Mucosa of descending colon (tissue), 3 donors: Measurements from ENCODE around the gene NIPAL1. TPM values are rescaled to one million over a fixed set of nuclear protein-coding genes. Genes with fewer than 3 reads are reported as not detected.

ENCODE experiments used
- ATAC-seq: fragments of 200-7000 bp; cut with Tn5 transposase; one replicate; pipeline ENCODE4 v1.9.1; 2020; ENCODE audit warnings: mild to moderate bottlenecking, moderate library complexity
- DNase-seq, 3 donors: peaks; one replicate each; pipeline ENCODE4 v3.0.0-alpha.2; 2020
- H3K36me3 ChIP-seq: fragments of 200-600 bp; one replicate; pipeline ENCODE4 v1.8.0; 2021; ENCODE audit warnings: low read depth, mild to moderate bottlenecking
- H3K4me1 ChIP-seq: fragments of 200-600 bp; one replicate; pipeline ENCODE4 v1.8.0; 2021; ENCODE audit warnings: low read depth, mild to moderate bottlenecking
- H3K4me3 ChIP-seq: fragments of 200-600 bp; one replicate; pipeline ENCODE4 v1.8.0; 2021; ENCODE audit warnings: mild to moderate bottlenecking
- H3K9me3 ChIP-seq: fragments of 200-600 bp; one replicate; pipeline ENCODE4 v1.8.0; 2021; ENCODE audit warnings: mild to moderate bottlenecking
- CTCF ChIP-seq: fragments of 200-600 bp; IDR thresholded peaks from one replicate; pipeline ENCODE4 v1.8.0; 2022; ENCODE audit warnings: antibody characterized with exemption, mild to moderate bottlenecking
- intact Hi-C, 2 donors: fragments of 100-400 bp; cut with DNase I in 1 of 2; cut with micrococcal nuclease in 1 of 2; formaldehyde crosslinking; loops; one replicate each; pipeline versions ENCODE4 v1.11.0 to v1.11.1; 2022; cut with DNase I, micrococcal nuclease
- total RNA-seq, 3 donors: library from RNA; stranded (reverse); fragmentation: NEBNext Ultra II Directional in 2 of 3; extraction: Animal tissue kit (Norgen Biotek cat#: 25700) in 2 of 3; gene quantifications; one replicate each; pipeline versions ENCODE4 v1.2.1 to v1.2.4, GENCODE V29; 2021 to 2023
- donor health status: DM: no; HTN: no; CAD: no; lungs with moderate emphysema.
- donor health status: DM: no; HTN: no; CAD: no.
- donor health status: DM: no; HTN: yes; CAD: no.

NIPAL1 gene
- total RNA-seq, 3 donors from 2014 or later: 24.1 to 67.7 (median 51.0) TPM

GRCh38 chr4:48025005-48025404, 8.4 kb downstream of the NIPAL1 start:
- no peak for TF ChIP-seq CTCF
- intact Hi-C loops: no loop called here
- peaks cover 20% of the 10 kb centered on the region for H3K4me1 ChIP-seq
- no peak for DNase-seq
- H3K4me3 ChIP-seq: no peak overlapping the region
- H3K36me3 ChIP-seq: no peaks in the 10 kb centered on the region
- no peaks in the 10 kb centered on the region for H3K9me3 ChIP-seq
- peak; percentile 10 for ATAC-seq

GRCh38 chr4:48027653-48028052, 11.1 kb downstream of the NIPAL1 start:
- ATAC-seq: no peak
- DNase-seq: no peak
- Histone ChIP-seq H3K4me1 (peaks cover 15% of the 10 kb centered on the region), H3K9me3 (no peaks in the 10 kb centered on the region), H3K36me3 (no peaks in the 10 kb centered on the region), H3K4me3 (no peak overlapping the region)
- TF ChIP-seq CTCF: no peak
- intact Hi-C loops: no loop called here

GRCh38 chr4:48028696-48029095, 12.1 kb downstream of the NIPAL1 start:
- ATAC-seq (no peak), DNase-seq (no peak)
- intact Hi-C loops: no loop called here
- no peak overlapping the region for H3K4me3 ChIP-seq
- no peaks in the 10 kb centered on the region for H3K36me3 ChIP-seq
- no peaks in the 10 kb centered on the region for H3K9me3 ChIP-seq
- H3K4me1 ChIP-seq: peaks cover 9% of the 10 kb centered on the region
- no peak for TF ChIP-seq CTCF

GRCh38 chr4:48030470-48030869, 13.9 kb downstream of the NIPAL1 start:
- ATAC-seq (no peak), DNase-seq (no peak)

GRCh38 chr4:48031802-48032525, 15.4 kb downstream of the NIPAL1 start:
- Histone ChIP-seq H3K4me3 (no peak overlapping the region), H3K36me3 (no peaks in the 10 kb centered on the region), H3K9me3 (no peaks in the 10 kb centered on the region), H3K4me1 (peaks cover 4% of the 10 kb centered on the region)
- intact Hi-C loops: no loop called here
- ATAC-seq: peak; percentile 64
- TF ChIP-seq CTCF: no peak
- no peak for DNase-seq

More at GRCh38 chr4:48030470-48030869, 13.9 kb downstream of the NIPAL1 start:
- Histone ChIP-seq H3K9me3 (no peaks in the 10 kb centered on the region), H3K4me3 (no peak overlapping the region), H3K36me3 (no peaks in the 10 kb centered on the region), H3K4me1 (peaks cover 4% of the 10 kb centered on the region)
- TF ChIP-seq CTCF: no peak
- intact Hi-C loops: no loop called here

GRCh38 chr4:48032721-48033120, 16.1 kb downstream of the NIPAL1 start:
- intact Hi-C loops: no loop called here
- no peak for TF ChIP-seq CTCF
- Histone ChIP-seq H3K4me3 (no peak overlapping the region), H3K36me3 (no peaks in the 10 kb centered on the region), H3K9me3 (no peaks in the 10 kb centered on the region), H3K4me1 (peaks cover 4% of the 10 kb centered on the region)
- ATAC-seq (peak; percentile 42), DNase-seq (no peak)
